Measurements from ENCODE around the gene LKAAEAR1. TPM values are rescaled to one million over a fixed set of nuclear protein-coding genes. Genes with fewer than 3 reads are reported as not detected.
A peak's percentile ranks its signal among the peaks of the same experiment; 100 is the strongest.

The LKAAEAR1 gene
- total RNA-seq, 6 donors from 2014 or later, result 1.3 to 7.8 (median 4.9) TPM; not detected in 2

- no peaks in the 10 kb centered on the region for H3K9me3 ChIP-seq
- H3K4me1 ChIP-seq, result peaks cover 10 to 14% (median 11%) of the 10 kb centered on the region in 4 donors
- no peak overlapping the region for H3K4me3 ChIP-seq
- H3K27ac ChIP-seq, result no peak overlapping the region
- peaks cover 1 to 19% (median 12%) of the 10 kb centered on the region in 4 donors for H3K27me3 ChIP-seq
- no peak for DNase-seq
- TF ChIP-seq EP300 (IDR thresholded peaks at IDR 0.05) (no peak), POLR2A (IDR thresholded peaks at IDR 0.05) (no peak), CTCF (IDR thresholded peaks at IDR 0.05) (no peak), POLR2AphosphoS5 (IDR thresholded peaks at IDR 0.05) (no peak)
- peaks cover 0 to 8% (median 3%) of the 10 kb centered on the region in 4 donors for H3K36me3 ChIP-seq
- 77 to 86% methylated on average over 1 to 4 of the region's 4 CpGs for WGBS, 2 donors
- ATAC-seq (ENCODE audit: low FRiP score in 2 of 2), result no peak
These were observed 16.3 kb upstream of the LKAAEAR1 start for GRCh38 chr20:64100566-64100888.

GRCh38 chr20:64099880-64100565 is 15.8 kb upstream of the LKAAEAR1 start:
- TF ChIP-seq POLR2A (IDR thresholded peaks at IDR 0.05) (no peak), POLR2AphosphoS5 (IDR thresholded peaks at IDR 0.05) (no peak), CTCF (IDR thresholded peaks at IDR 0.05) (no peak), EP300 (IDR thresholded peaks at IDR 0.05) (no peak)
- DNase-seq, result no peak
- no peak for ATAC-seq (ENCODE audit: low FRiP score in 2 of 2)
- Histone ChIP-seq H3K27me3 (peaks cover 1 to 19% (median 12%) of the 10 kb centered on the region in 4 donors), H3K4me1 (peaks cover 10 to 14% (median 11%) of the 10 kb centered on the region in 4 donors), H3K9me3 (no peaks in the 10 kb centered on the region), H3K4me3 (no peak overlapping the region), H3K36me3 (peaks cover 0 to 8% (median 3%) of the 10 kb centered on the region in 4 donors), H3K27ac (no peak overlapping the region)
- 82 to 92% methylated on average over 12 to 13 of the region's 14 CpGs for WGBS, 2 donors

- 84 to 89% methylated on average over 11 to 15 of the region's 21 CpGs for WGBS, 2 donors
- DNase-seq, result no peak
- H3K4me1 ChIP-seq, result peaks cover 10 to 14% (median 11%) of the 10 kb centered on the region in 4 donors
These were observed 15.0 kb upstream of the LKAAEAR1 start for GRCh38 chr20:64099086-64099786.

GRCh38 chr20:64098471-64099013 is 14.3 kb upstream of the LKAAEAR1 start:
- 95 to 98% methylated on average over 9 to 26 of the region's 28 CpGs for WGBS, 2 donors
- no peak overlapping the region for H3K4me3 ChIP-seq
- no peak overlapping the region for H3K27ac ChIP-seq
- H3K4me1 ChIP-seq, result peaks cover 10 to 14% (median 11%) of the 10 kb centered on the region in 4 donors
- ATAC-seq (ENCODE audit: low FRiP score in 2 of 2) (no peak), DNase-seq (peak in 1 of 2 donors; percentile 77)
- H3K36me3 ChIP-seq, result peaks cover 0 to 8% (median 3%) of the 10 kb centered on the region in 4 donors
- H3K9me3 ChIP-seq, result no peaks in the 10 kb centered on the region
- TF ChIP-seq POLR2A (IDR thresholded peaks at IDR 0.05) (no peak), CTCF (IDR thresholded peaks at IDR 0.05) (no peak), EP300 (IDR thresholded peaks at IDR 0.05) (no peak), POLR2AphosphoS5 (IDR thresholded peaks at IDR 0.05) (no peak)
- H3K27me3 ChIP-seq, result peaks cover 1 to 19% (median 12%) of the 10 kb centered on the region in 4 donors

More at GRCh38 chr20:64099086-64099786, 15.0 kb upstream of the LKAAEAR1 start:
- peaks cover 0 to 8% (median 3%) of the 10 kb centered on the region in 4 donors for H3K36me3 ChIP-seq
- ATAC-seq (ENCODE audit: low FRiP score in 2 of 2), result no peak
- H3K4me3 ChIP-seq, result no peak overlapping the region
- no peak overlapping the region for H3K27ac ChIP-seq
- TF ChIP-seq CTCF (IDR thresholded peaks at IDR 0.05), result no peak
- TF ChIP-seq POLR2AphosphoS5 (IDR thresholded peaks at IDR 0.05), result no peak
- no peak for TF ChIP-seq EP300 (IDR thresholded peaks at IDR 0.05)
- no peak for TF ChIP-seq POLR2A (IDR thresholded peaks at IDR 0.05)
- H3K9me3 ChIP-seq, result no peaks in the 10 kb centered on the region
- peaks cover 1 to 19% (median 12%) of the 10 kb centered on the region in 4 donors for H3K27me3 ChIP-seq
